Hepatocyte (in vitro differentiated cells): ENCODE measurements around the gene DOCK3. TPM values are rescaled to one million over a fixed set of nuclear protein-coding genes. Genes with fewer than 3 reads are reported as not detected.

Experiments
- DNase-seq: peaks from one replicate; pipeline ENCODE4 v3.0.0-alpha.2; 2016; ENCODE audit warnings: low spot score
- H2AFZ ChIP-seq: fragments of 200-600 bp; sonication (generic); 2 replicates; pipeline ENCODE4 v1.6.0; 2016; ENCODE audit warnings: antibody characterized with exemption, mild to moderate bottlenecking
- H3K27ac ChIP-seq: fragments of 200-600 bp; sonication (generic); 2 replicates; pipeline ENCODE4 v1.5.1; 2016; ENCODE audit warnings: mild to moderate bottlenecking
- H3K27me3 ChIP-seq: fragments of 200-600 bp; sonication (generic); 2 replicates; pipeline ENCODE4 v1.6.1; 2016
- H3K36me3 ChIP-seq: fragments of 200-600 bp; sonication (generic); replicated peaks from 2 replicates; pipeline ENCODE4 v1.5.1; 2016; ENCODE audit warnings: low read depth; ENCODE audit not compliant: insufficient read depth
- H3K4me1 ChIP-seq: fragments of 200-600 bp; sonication (generic); 2 replicates; pipeline ENCODE4 v1.5.1; 2016; ENCODE audit warnings: mild to moderate bottlenecking, moderate library complexity; ENCODE audit not compliant: insufficient read depth
- H3K4me2 ChIP-seq: fragments of 200-600 bp; sonication (generic); 2 replicates; pipeline ENCODE4 v1.6.0; 2016
- H3K4me3 ChIP-seq: fragments of 200-600 bp; sonication (generic); 2 replicates; pipeline ENCODE4 v1.5.1; 2016; ENCODE audit warnings: mild to moderate bottlenecking
- H3K79me2 ChIP-seq: fragments of 200-600 bp; sonication (generic); 2 replicates; pipeline ENCODE4 v1.6.0; 2017; ENCODE audit warnings: mild to moderate bottlenecking
- H3K9me2 ChIP-seq: fragments of 200-600 bp; sonication (generic); replicated peaks from 2 replicates; pipeline ENCODE4 v1.6.0; 2017; ENCODE audit warnings: mild to moderate bottlenecking; ENCODE audit not compliant: insufficient read depth
- H3K9me3 ChIP-seq: fragments of 200-600 bp; sonication (generic); 2 replicates; pipeline ENCODE4 v1.5.1; 2016; ENCODE audit warnings: low read depth, mild to moderate bottlenecking
- H4K20me1 ChIP-seq: fragments of 200-600 bp; sonication (generic); 2 replicates; pipeline ENCODE4 v1.6.0; 2016; ENCODE audit warnings: mild to moderate bottlenecking; ENCODE audit not compliant: insufficient read depth, poor library complexity, severe bottlenecking
- EZH2 ChIP-seq: fragments of 200-600 bp; sonication (generic); IDR thresholded peaks from 2 replicates; pipeline ENCODE4 v1.6.1; 2016; ENCODE audit warnings: antibody characterized with exemption, mild to moderate bottlenecking, borderline replicate concordance
- EZH2phosphoT487 ChIP-seq: fragments of 200-600 bp; sonication (generic); IDR thresholded peaks from one replicate; pipeline ENCODE4 v1.6.1; 2018; ENCODE audit warnings: antibody characterized with exemption, mild to moderate bottlenecking, low read depth, moderate library complexity; ENCODE audit not compliant: unreplicated experiment, severe bottlenecking
- WGBS: methylation state at CpG from one replicate; pipeline ENCODE4 v1.1.6; 2016; ENCODE audit warnings: low lambda C conversion rate; ENCODE audit errors: missing lambda C conversion rate; 5-methylcytosine and 5-hydroxymethylcytosine counted together
- polyA plus RNA-seq: library from polyadenylated mRNA; unstranded; fragments of >200 nt; fragmentation: Nextera tagmentation; extraction: Ambion mirVana; gene quantifications from 2 replicates; pipeline ENCODE4 v1.2.1, GENCODE V29; 2016
- total RNA-seq: library from RNA; depleted of rRNA; stranded (reverse); fragments of >200 nt; gene quantifications from 2 replicates; pipeline ENCODE4 v1.2.3, GENCODE V29; 2014
- TF ChIP-seq, protein P1 (sequence below): fragments of 200-600 bp; sonication (generic); IDR thresholded peaks from 2 replicates; pipeline ENCODE4 v1.5.1; 2016; ENCODE audit warnings: antibody characterized with exemption, mild to moderate bottlenecking; ENCODE audit not compliant: poor library complexity

The DOCK3 gene
- total and polyA plus RNA-seq, 2 experiments from 2014 or later = 0.77 to 1.6 TPM

DNA sequence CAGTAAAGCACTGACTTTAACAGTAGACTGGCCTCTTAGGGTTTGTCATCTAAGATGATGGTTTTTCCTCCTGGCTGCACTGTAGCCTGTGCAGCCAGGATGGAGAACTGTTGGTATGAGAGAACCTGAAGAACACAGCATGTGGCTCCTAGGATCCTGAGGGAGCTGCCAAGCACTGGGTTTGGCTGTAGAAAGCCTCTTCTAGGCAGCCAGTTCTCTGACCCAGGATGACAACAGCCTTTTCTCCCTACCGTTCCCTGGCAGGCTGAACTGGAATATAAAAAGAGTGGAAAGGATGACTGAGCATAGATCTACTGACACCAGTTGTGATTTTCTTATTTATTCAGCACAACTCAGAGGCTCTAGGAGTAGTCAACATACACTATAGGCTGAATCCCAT, 676.0 kb downstream of the DOCK3 start:
- 95% methylated on average over 1 of the region's 1 CpG for WGBS
- TF ChIP-seq EZH2 (no peak), EZH2phosphoT487 (no peak)
- TF ChIP-seq, protein P1, sequence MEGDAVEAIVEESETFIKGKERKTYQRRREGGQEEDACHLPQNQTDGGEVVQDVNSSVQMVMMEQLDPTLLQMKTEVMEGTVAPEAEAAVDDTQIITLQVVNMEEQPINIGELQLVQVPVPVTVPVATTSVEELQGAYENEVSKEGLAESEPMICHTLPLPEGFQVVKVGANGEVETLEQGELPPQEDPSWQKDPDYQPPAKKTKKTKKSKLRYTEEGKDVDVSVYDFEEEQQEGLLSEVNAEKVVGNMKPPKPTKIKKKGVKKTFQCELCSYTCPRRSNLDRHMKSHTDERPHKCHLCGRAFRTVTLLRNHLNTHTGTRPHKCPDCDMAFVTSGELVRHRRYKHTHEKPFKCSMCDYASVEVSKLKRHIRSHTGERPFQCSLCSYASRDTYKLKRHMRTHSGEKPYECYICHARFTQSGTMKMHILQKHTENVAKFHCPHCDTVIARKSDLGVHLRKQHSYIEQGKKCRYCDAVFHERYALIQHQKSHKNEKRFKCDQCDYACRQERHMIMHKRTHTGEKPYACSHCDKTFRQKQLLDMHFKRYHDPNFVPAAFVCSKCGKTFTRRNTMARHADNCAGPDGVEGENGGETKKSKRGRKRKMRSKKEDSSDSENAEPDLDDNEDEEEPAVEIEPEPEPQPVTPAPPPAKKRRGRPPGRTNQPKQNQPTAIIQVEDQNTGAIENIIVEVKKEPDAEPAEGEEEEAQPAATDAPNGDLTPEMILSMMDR = no peak
- no peak for DNase-seq
- Histone ChIP-seq H4K20me1 (no peaks in the 10 kb centered on the region), H3K27ac (no peak overlapping the region), H3K36me3 (no peaks in the 10 kb centered on the region), H2AFZ (no peak overlapping the region), H3K79me2 (no peaks in the 10 kb centered on the region), H3K4me2 (no peak overlapping the region), H3K9me2 (no peaks in the 10 kb centered on the region), H3K4me3 (no peak overlapping the region), H3K4me1 (no peaks in the 10 kb centered on the region), H3K27me3 (no peaks in the 10 kb centered on the region), H3K9me3 (no peaks in the 10 kb centered on the region)

DNA sequence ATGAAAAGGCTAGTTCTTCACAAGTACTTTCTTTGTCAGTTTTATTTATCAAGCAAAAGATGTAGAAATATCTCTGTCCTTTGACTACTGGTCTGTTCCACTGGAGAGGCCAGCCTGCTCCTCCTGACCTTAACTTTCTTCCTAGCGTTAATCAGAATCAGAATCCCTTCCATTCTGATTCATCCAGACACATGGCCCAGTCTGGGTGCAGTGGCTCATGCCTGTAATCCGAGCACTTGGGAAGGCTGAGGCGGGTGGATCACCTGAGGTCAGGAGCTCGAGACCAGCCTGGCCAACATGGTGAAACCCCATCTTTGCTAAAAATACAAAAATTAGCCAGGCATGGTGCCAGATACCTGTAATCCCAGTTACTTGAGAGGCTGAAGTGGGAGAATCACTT, 678.4 kb downstream of the DOCK3 start:
- no peak for DNase-seq
- Histone ChIP-seq H3K36me3 (no peaks in the 10 kb centered on the region), H3K4me1 (no peaks in the 10 kb centered on the region), H3K27ac (no peak overlapping the region), H3K9me3 (no peaks in the 10 kb centered on the region), H3K4me2 (no peak overlapping the region), H3K27me3 (no peaks in the 10 kb centered on the region), H3K9me2 (no peaks in the 10 kb centered on the region), H3K79me2 (no peaks in the 10 kb centered on the region), H4K20me1 (no peaks in the 10 kb centered on the region), H3K4me3 (no peak overlapping the region), H2AFZ (no peak overlapping the region)
- no peak for TF ChIP-seq EZH2
- TF ChIP-seq EZH2phosphoT487 = no peak
- TF ChIP-seq, protein P1 = no peak
- WGBS = 79% methylated on average over 4 of the region's 4 CpGs

DNA sequence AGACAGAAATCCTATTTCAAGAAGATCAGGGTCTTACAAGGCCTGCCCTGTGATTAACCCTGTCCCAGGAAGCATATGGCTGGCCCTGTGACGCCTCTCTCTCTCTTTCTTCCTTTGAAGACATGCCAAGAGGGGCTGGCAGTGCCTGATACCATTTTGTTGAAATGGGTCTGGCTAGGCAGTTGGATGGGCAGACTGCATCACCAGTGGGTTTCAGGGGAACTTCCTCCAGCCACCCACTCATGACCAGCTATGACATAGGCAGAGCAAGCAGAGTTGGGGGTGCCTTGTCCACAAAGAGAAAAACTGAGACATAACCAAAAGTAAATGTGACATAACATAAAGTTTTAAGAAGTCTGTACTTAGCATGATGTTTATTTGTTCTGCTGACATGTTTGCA, 679.0 kb downstream of the DOCK3 start:
- Histone ChIP-seq H3K4me3 (no peak overlapping the region), H3K9me2 (no peaks in the 10 kb centered on the region), H3K27me3 (no peaks in the 10 kb centered on the region), H3K4me1 (no peaks in the 10 kb centered on the region), H3K36me3 (no peaks in the 10 kb centered on the region), H3K79me2 (no peaks in the 10 kb centered on the region), H3K27ac (no peak overlapping the region), H3K9me3 (no peaks in the 10 kb centered on the region), H4K20me1 (no peaks in the 10 kb centered on the region), H3K4me2 (no peak overlapping the region), H2AFZ (no peak overlapping the region)
- TF ChIP-seq EZH2 = no peak
- TF ChIP-seq, protein P1 = no peak
- TF ChIP-seq EZH2phosphoT487 = no peak
- 74% methylated on average over 1 of the region's 1 CpG for WGBS
- no peak for DNase-seq

DNA sequence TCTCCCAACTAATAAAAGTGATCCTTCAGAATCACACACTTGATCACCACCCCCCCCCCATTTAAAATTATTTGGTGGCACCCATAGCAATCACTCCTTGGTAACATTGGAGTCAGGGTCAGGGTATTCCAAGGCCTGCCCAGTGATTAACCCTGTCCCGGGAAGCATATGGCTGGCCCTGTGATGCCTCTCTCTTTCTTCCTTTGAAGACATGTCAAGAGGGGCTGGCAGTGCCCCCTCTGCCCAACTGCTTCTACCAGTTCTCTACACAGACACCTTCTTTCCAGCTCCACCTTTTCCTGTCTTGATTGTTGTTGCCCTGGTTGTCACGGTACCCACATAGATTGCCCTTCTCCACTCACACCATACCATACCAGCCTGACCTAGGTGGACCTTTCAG, 679.4 kb downstream of the DOCK3 start:
- H3K4me1 ChIP-seq = no peaks in the 10 kb centered on the region
- H3K36me3 ChIP-seq = no peaks in the 10 kb centered on the region
- no peak overlapping the region for H3K4me2 ChIP-seq
- DNase-seq = no peak
- no peaks in the 10 kb centered on the region for H3K27me3 ChIP-seq
- H3K9me2 ChIP-seq = no peaks in the 10 kb centered on the region
- H3K79me2 ChIP-seq = no peaks in the 10 kb centered on the region
- no peak overlapping the region for H3K4me3 ChIP-seq
- no peaks in the 10 kb centered on the region for H4K20me1 ChIP-seq
- no peak overlapping the region for H2AFZ ChIP-seq
- H3K27ac ChIP-seq = no peak overlapping the region
- H3K9me3 ChIP-seq = no peaks in the 10 kb centered on the region
- 95% methylated on average over 2 of the region's 2 CpGs for WGBS
- TF ChIP-seq EZH2phosphoT487 = no peak
- TF ChIP-seq, protein P1 = no peak
- TF ChIP-seq EZH2 = no peak
